Liver (tissue), 9 donors: Measurements from ENCODE around the gene MADCAM1. TPM values are rescaled to one million over a fixed set of nuclear protein-coding genes. Genes with fewer than 3 reads are reported as not detected.
"Not testable (repeated sequence)": the region's sequence is repeated elsewhere in the genome, so short reads cannot be mapped to it uniquely, and the experiment has no call there.

Experiments
- DNase-seq: peaks from one replicate; pipeline ENCODE4 v3.0.0-alpha.2; 2017; ENCODE audit warnings: low spot score
- H3K27ac ChIP-seq, 2 donors: one replicate each; pipeline ENCODE4 v1.7.0; 2013; ENCODE audit warnings: inconsistent platforms in 2 of 2, low read length in 2 of 2, control low read depth in 1 of 2, low read depth in 1 of 2, mild to moderate bottlenecking in 1 of 2
- H3K27me3 ChIP-seq, 4 donors: one replicate each; pipeline versions ENCODE4 v1.6.1 to v1.7.0; 2013; ENCODE audit warnings: low read length in 3 of 4, inconsistent platforms in 1 of 4, mild to moderate bottlenecking in 1 of 4, moderate library complexity in 1 of 4; ENCODE audit not compliant: control insufficient read depth in 4 of 4, insufficient read depth in 4 of 4
- H3K36me3 ChIP-seq, 4 donors: one replicate each; pipeline versions ENCODE4 v1.6.1 to v1.7.0; 2013; ENCODE audit warnings: low read length in 3 of 4, mild to moderate bottlenecking in 3 of 4, low read depth in 1 of 4, moderate library complexity in 1 of 4; ENCODE audit not compliant: control insufficient read depth in 4 of 4, insufficient read depth in 3 of 4
- H3K4me1 ChIP-seq, 4 donors: one replicate each; pipeline versions ENCODE4 v1.6.1 to v1.7.0; 2013; ENCODE audit warnings: low read length in 3 of 4, mild to moderate bottlenecking in 3 of 4, moderate library complexity in 1 of 4; ENCODE audit not compliant: control insufficient read depth in 4 of 4, insufficient read depth in 4 of 4
- H3K4me3 ChIP-seq, 3 donors: one replicate each; pipeline versions ENCODE4 v1.6.1 to v1.7.0; 2013; ENCODE audit warnings: low read length in 3 of 3, control low read depth in 1 of 3, low read depth in 1 of 3, mild to moderate bottlenecking in 1 of 3
- H3K9ac ChIP-seq, 2 donors: one replicate each; pipeline ENCODE4 v1.7.0; 2013; ENCODE audit warnings: low read length in 2 of 2, mild to moderate bottlenecking in 2 of 2, moderate library complexity in 2 of 2, control low read depth in 1 of 2, low read depth in 1 of 2
- H3K9me3 ChIP-seq, 4 donors: one replicate each; pipeline versions ENCODE4 v1.6.1 to v1.7.0; 2013; ENCODE audit warnings: low read length in 3 of 4; ENCODE audit not compliant: control insufficient read depth in 4 of 4
- FOXA2 ChIP-seq: IDR thresholded peaks from 2 replicates; pipeline ENCODE4 v1.6.1; 2016; ENCODE audit warnings: antibody characterized with exemption
- HNF4G ChIP-seq: IDR thresholded peaks from 2 replicates; pipeline ENCODE4 v1.6.1; 2016; ENCODE audit warnings: antibody characterized with exemption
- NR2F2 ChIP-seq: IDR thresholded peaks from 2 replicates; pipeline ENCODE4 v1.6.1; 2016; ENCODE audit warnings: antibody characterized with exemption
- RAD21 ChIP-seq, 2 donors: IDR thresholded peaks; 2 replicates each; pipeline ENCODE4 v1.6.1; 2016; ENCODE audit warnings: antibody characterized with exemption in 2 of 2, mild to moderate bottlenecking in 2 of 2
- RXRA ChIP-seq, 2 donors: IDR thresholded peaks; 2 replicates each; pipeline ENCODE4 v1.6.1; 2017 to 2018; ENCODE audit warnings: antibody characterized with exemption in 2 of 2, mild to moderate bottlenecking in 1 of 2
- YY1 ChIP-seq: IDR thresholded peaks from 2 replicates; pipeline ENCODE4 v1.6.1; 2016; ENCODE audit warnings: antibody characterized with exemption, mild to moderate bottlenecking
- WGBS: extraction: QIAGEN DNeasy Blood & Tissue Kit; methylation state at CpG from one replicate; pipeline ENCODE4 v1.1.7; 2013; 5-methylcytosine and 5-hydroxymethylcytosine counted together
- polyA plus RNA-seq, 2 donors: library from polyadenylated mRNA; stranded (reverse) in 1 of 2; unstranded in 1 of 2; fragments of 200-250 nt in 1 of 2; fragments of >200 nt in 1 of 2; fragmentation: Nextera tagmentation in 1 of 2; extraction: Ambion mirVana in 1 of 2; gene quantifications; one replicate each; pipeline versions ENCODE4 v1.2.1 to v1.2.3, GENCODE V29; 2013 to 2015
- total RNA-seq, 2 donors: library from RNA; depleted of rRNA; stranded (reverse); fragments of >200 nt; gene quantifications; one replicate each; pipeline ENCODE4 v1.2.3, GENCODE V29; 2014
- TF ChIP-seq, protein P1 (sequence below): IDR thresholded peaks from 2 replicates; pipeline ENCODE4 v1.6.1; 2016; ENCODE audit warnings: antibody characterized with exemption
- TF ChIP-seq, protein P2 (sequence below): fragments of 150-350 bp; IDR thresholded peaks from 2 replicates; pipeline ENCODE4 v1.5.1; 2017; ENCODE audit warnings: improper control_type of control experiment, low read depth, low read length; ENCODE audit not compliant: missing input control
- TF ChIP-seq, protein P3 (sequence below): IDR thresholded peaks from 2 replicates; pipeline ENCODE4 v1.6.1; 2016; ENCODE audit warnings: antibody characterized with exemption
- donor health status: healthy.
- donor health status: healthy.
- donor health status: healthy.
- donor health status: healthy.
- donor health status: healthy.

Gene MADCAM1
- total and polyA plus RNA-seq, 4 donors, result 0.17 to 0.32 (median 0.24) TPM

DNA sequence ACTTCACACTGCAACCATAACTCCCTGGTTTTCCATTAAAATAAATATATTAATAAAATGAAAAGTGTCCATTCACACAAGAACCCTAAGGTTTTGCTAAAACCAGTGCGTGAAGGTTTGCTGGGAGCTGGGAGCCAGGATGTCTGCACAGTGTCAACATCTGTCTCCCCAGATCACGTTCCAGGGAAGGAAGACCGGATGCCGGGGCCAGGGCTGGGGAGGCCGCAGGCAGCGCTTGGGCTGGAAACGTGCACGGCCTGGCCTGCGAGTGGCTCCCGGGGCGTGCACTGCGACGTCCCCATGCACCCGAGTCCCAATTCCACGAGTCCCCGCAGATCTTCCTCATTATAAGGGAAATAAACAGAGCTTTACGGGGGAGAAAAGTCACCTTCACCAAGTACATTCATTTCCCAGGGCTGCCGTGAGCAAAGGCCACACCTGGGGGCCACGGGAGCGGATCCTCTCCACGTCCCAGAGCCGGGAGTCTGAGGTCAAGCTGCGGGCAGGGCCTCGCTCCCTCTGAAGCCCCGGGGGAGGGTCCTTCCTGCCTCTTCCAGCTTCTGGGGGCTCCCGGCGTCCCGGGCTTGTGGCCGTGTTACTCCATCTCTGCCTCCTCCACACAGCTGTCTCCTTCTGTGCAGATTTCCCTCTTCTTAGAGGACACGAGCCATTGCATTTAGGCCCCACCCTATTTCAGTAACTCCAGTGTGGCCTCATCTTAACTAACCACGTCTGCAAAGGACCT is 48.3 kb upstream of the MADCAM1 start:
- Histone ChIP-seq H3K27me3 (no peaks in the 10 kb centered on the region), H3K9me3 (no peaks in the 10 kb centered on the region), H3K27ac (peak overlapping the region in 1 of 2 donors; percentile 50), H3K36me3 (peaks cover 0 to 4% (median 0%) of the 10 kb centered on the region in 4 donors), H3K4me3 (no peak overlapping the region), H3K4me1 (no peaks in the 10 kb centered on the region), H3K9ac (no peak overlapping the region)
- 74% methylated on average over 31 of the region's 31 CpGs for WGBS
- DNase-seq, result no peak
- TF ChIP-seq, protein P1, sequence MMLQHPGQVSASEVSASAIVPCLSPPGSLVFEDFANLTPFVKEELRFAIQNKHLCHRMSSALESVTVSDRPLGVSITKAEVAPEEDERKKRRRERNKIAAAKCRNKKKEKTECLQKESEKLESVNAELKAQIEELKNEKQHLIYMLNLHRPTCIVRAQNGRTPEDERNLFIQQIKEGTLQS, result no peak
- TF ChIP-seq FOXA2, result no peak
- peak in 1 of 2 donors; percentile 33 for TF ChIP-seq RXRA (IDR thresholded peaks at IDR 0.05)
- peak; percentile 52 for TF ChIP-seq NR2F2
- no peak for TF ChIP-seq HNF4G

GRCh38 chr19:449916-450315 is 46.4 kb upstream of the MADCAM1 start:
- DNase-seq, result no peak
- Histone ChIP-seq H3K9ac (no peak overlapping the region), H3K4me1 (no peaks in the 10 kb centered on the region)

DNA sequence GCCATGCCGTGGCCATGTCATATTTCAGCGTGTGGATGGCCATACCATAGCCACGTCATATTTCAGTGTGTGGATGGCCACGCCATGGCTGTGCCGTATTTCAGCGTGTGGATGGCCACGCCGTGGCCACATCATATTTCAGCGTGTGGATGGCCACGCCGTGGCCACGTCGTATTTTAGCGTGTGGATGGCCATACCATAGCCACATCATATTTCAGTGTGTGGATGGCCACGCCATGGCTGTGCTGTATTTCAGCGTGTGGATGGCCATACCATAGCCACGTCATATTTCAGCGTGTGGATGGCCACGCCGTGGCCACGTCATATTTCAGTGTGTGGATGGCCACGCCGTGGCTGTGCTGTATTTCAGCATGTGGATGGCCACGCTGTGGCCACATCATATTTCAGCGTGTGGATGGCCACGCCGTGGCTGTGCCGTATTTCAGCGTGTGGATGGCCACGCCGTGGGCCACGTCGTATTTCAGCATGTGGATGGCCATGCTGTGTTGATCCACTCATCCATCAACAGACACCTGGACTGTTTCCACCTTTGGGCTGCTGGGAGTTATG is 45.3 kb upstream of the MADCAM1 start:
- not testable (repeated sequence) for H3K36me3 ChIP-seq, H3K27ac ChIP-seq, H3K4me1 ChIP-seq, H3K27me3 ChIP-seq, H3K9me3 ChIP-seq, H3K9ac ChIP-seq, DNase-seq, H3K4me3 ChIP-seq
- WGBS, result 95% methylated on average over 33 of the region's 33 CpGs

More at GRCh38 chr19:449916-450315, 46.4 kb upstream of the MADCAM1 start:
- Histone ChIP-seq H3K27ac (no peak overlapping the region), H3K9me3 (no peaks in the 10 kb centered on the region), H3K36me3 (peaks cover 0 to 4% (median 0%) of the 10 kb centered on the region in 4 donors), H3K27me3 (no peaks in the 10 kb centered on the region), H3K4me3 (no peak overlapping the region)
- no peak for TF ChIP-seq RAD21 (IDR thresholded peaks at IDR 0.05)
- TF ChIP-seq, protein P2, sequence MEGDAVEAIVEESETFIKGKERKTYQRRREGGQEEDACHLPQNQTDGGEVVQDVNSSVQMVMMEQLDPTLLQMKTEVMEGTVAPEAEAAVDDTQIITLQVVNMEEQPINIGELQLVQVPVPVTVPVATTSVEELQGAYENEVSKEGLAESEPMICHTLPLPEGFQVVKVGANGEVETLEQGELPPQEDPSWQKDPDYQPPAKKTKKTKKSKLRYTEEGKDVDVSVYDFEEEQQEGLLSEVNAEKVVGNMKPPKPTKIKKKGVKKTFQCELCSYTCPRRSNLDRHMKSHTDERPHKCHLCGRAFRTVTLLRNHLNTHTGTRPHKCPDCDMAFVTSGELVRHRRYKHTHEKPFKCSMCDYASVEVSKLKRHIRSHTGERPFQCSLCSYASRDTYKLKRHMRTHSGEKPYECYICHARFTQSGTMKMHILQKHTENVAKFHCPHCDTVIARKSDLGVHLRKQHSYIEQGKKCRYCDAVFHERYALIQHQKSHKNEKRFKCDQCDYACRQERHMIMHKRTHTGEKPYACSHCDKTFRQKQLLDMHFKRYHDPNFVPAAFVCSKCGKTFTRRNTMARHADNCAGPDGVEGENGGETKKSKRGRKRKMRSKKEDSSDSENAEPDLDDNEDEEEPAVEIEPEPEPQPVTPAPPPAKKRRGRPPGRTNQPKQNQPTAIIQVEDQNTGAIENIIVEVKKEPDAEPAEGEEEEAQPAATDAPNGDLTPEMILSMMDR, result no peak
- no peak for TF ChIP-seq NR2F2
- TF ChIP-seq YY1, result no peak
- no peak for TF ChIP-seq RXRA (IDR thresholded peaks at IDR 0.05)
- WGBS, result 94% methylated on average over 20 of the region's 20 CpGs

- H3K27ac ChIP-seq, result no peak overlapping the region
- H3K4me1 ChIP-seq, result no peaks in the 10 kb centered on the region
- DNase-seq, result no peak
- no peaks in the 10 kb centered on the region for H3K27me3 ChIP-seq
- no peaks in the 10 kb centered on the region for H3K9me3 ChIP-seq
- WGBS, result 96% methylated on average over 16 of the region's 16 CpGs
- no peak for TF ChIP-seq FOXA2
- TF ChIP-seq HNF4G, result no peak
- TF ChIP-seq, protein P3, sequence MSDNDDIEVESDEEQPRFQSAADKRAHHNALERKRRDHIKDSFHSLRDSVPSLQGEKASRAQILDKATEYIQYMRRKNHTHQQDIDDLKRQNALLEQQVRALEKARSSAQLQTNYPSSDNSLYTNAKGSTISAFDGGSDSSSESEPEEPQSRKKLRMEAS, result no peak
- no peak overlapping the region for H3K9ac ChIP-seq
- no peak overlapping the region for H3K4me3 ChIP-seq
- peaks cover 0 to 4% (median 2%) of the 10 kb centered on the region in 4 donors for H3K36me3 ChIP-seq
These were observed 43.5 kb upstream of the MADCAM1 start for GRCh38 chr19:452829-453228.
